WI38 (cell line): ENCODE results near the gene NUSAP1.
"Not testable (repeated sequence)": the region's sequence is repeated elsewhere in the genome, so short reads cannot be mapped to it uniquely, and the experiment has no call there.

Experiments
- H3K4me3 ChIP-seq: 2 replicates; pipeline ENCODE4 v1.5.1; 2011; ENCODE audit warnings: low read depth, mild to moderate bottlenecking, control low read depth, low read length
- CTCF ChIP-seq: IDR thresholded peaks from 2 replicates; pipeline ENCODE4 v1.5.1; 2012; ENCODE audit warnings: low read depth, mild to moderate bottlenecking, control low read depth, low read length

NUSAP1 gene

GRCh38 chr15:41309226-41309905 lies 23.3 kb upstream of the NUSAP1 start:
- TF ChIP-seq CTCF: no peak

DNA sequence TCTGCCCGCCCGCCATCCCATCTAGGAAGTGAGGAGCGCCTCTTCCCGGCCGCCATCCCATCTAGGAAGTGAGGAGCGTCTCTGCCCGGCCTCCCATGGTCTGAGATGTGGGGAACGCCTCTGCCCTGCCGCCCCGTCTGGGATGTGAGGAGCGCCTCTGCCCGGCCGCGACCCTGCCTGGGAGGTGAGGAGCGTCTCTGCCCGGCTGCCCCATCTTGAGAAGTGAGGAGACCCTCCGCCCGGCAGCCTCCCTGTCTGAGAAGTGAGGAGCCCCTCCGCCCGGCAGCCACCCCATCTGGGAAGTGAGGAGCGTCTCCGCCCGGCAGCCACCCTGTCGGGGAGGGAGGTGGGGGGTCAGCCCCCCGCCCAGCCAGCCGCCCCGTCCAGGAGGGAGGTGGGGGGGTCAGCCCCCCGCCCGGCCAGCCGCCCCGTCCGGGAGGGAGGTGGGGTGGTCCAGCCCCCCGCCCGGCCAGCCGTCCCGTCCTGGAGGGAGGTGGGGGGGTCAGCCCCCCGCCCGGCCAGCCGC lies 11.8 kb upstream of the NUSAP1 start:
- H3K4me3 ChIP-seq: not testable (repeated sequence)

More at GRCh38 chr15:41309226-41309905, 23.3 kb upstream of the NUSAP1 start:
- no peak overlapping the region for H3K4me3 ChIP-seq

DNA sequence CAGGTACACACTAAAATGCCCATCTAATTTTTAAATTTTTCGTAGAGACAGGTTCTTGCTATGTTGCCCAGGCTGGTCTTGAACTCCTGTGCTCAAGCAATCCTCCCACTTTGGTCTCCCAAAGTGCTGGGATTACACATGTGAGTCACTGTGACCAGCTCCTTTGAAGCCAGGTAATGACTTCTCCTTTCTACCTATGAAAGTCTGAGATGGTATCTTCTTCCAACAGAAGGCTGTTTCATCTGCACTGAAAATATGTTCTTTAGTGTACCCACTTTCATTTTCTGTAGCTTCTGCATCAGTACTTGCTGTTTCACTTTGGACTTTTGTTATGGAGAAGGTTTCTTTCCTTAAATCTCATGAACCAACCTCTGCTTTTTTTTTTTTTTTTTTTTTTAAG lies 9.1 kb upstream of the NUSAP1 start:
- no peak overlapping the region for H3K4me3 ChIP-seq
- TF ChIP-seq CTCF: no peak

DNA sequence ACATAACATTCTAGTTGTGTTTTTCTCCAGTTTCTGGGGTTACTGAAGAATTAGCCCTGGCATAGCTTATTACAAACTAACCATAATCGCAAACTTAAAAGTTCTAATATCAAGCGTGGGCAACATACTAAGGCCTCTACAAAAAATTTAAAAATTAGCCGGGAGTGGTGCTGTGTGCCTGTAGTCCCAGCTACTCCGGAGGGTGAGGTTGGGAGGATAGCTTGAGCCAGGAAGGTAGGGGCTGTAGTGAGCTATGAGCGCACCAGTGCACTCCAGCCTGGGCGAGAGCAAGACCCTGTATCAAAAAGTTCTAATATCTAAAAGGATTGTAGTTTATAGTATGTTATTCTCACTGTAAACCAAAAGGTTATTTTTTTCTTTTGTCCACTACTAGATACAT lies 1.4 kb upstream of the NUSAP1 start:
- peak overlapping the region; percentile 87 for H3K4me3 ChIP-seq
- no peak for TF ChIP-seq CTCF

- no peak; the same call in 1 of the 2 replicates for TF ChIP-seq CTCF
- peak overlapping the region; percentile 87 for H3K4me3 ChIP-seq
Measured at GRCh38 chr15:41331833-41332193, 868 bp upstream of the NUSAP1 start.

GRCh38 chr15:41333026-41333562 lies 413 bp downstream of the NUSAP1 start:
- TF ChIP-seq CTCF: no peak
- peak overlapping the region; percentile 87 for H3K4me3 ChIP-seq

- TF ChIP-seq CTCF: no peak
Measured at GRCh38 chr15:41334293-41335120, 1.8 kb downstream of the NUSAP1 start.

More at GRCh38 chr15:41334293-41335120, 1.8 kb downstream of the NUSAP1 start:
- peak overlapping the region; percentile 87 for H3K4me3 ChIP-seq
